Lung (tissue), 12 donors: ENCODE measurements around the gene CASQ2. TPM values are rescaled to one million over a fixed set of nuclear protein-coding genes. Genes with fewer than 3 reads are reported as not detected.

ENCODE experiments used
- ATAC-seq: fragments of 200-7000 bp; cut with Tn5 transposase; one replicate; pipeline ENCODE4 v1.9.1; 2020; ENCODE audit warnings: moderate number of reproducible peaks; ENCODE audit not compliant: insufficient read depth, low FRiP score
- DNase-seq, 3 donors: peaks; one replicate each; pipeline ENCODE4 v3.0.0-alpha.2; 2013 to 2017
- H3K27ac ChIP-seq, 2 donors: one replicate each; pipeline ENCODE4 v1.5.1; 2013; ENCODE audit warnings: mild to moderate bottlenecking in 2 of 2, moderate library complexity in 2 of 2, control low read depth in 1 of 2, inconsistent platforms in 1 of 2, low read depth in 1 of 2, low read length in 1 of 2
- H3K27me3 ChIP-seq, 3 donors: one replicate each; pipeline ENCODE4 v1.5.1; 2013; ENCODE audit warnings: low read length in 2 of 3; ENCODE audit not compliant: control insufficient read depth in 3 of 3, insufficient read depth in 3 of 3
- H3K36me3 ChIP-seq, 4 donors: one replicate each; pipeline ENCODE4 v1.5.1; 2013; ENCODE audit warnings: low read length in 4 of 4, mild to moderate bottlenecking in 1 of 4, moderate library complexity in 1 of 4; ENCODE audit not compliant: control insufficient read depth in 4 of 4, insufficient read depth in 4 of 4
- H3K4me1 ChIP-seq, 5 donors: one replicate each; pipeline ENCODE4 v1.5.1; 2013; ENCODE audit warnings: low read length in 5 of 5, mild to moderate bottlenecking in 2 of 5, moderate library complexity in 1 of 5; ENCODE audit not compliant: control insufficient read depth in 5 of 5, insufficient read depth in 5 of 5
- H3K4me3 ChIP-seq: one replicate; pipeline ENCODE4 v1.5.1; 2013; ENCODE audit warnings: mild to moderate bottlenecking, control low read depth, moderate library complexity
- H3K9ac ChIP-seq, 2 donors: one replicate each; pipeline ENCODE4 v1.5.1; 2013; ENCODE audit warnings: low read length in 2 of 2, control low read depth in 1 of 2; ENCODE audit not compliant: insufficient read depth in 1 of 2
- H3K9me3 ChIP-seq, 4 donors: one replicate each; pipeline ENCODE4 v1.5.1; 2013; ENCODE audit warnings: low read length in 3 of 4, mild to moderate bottlenecking in 1 of 4, moderate library complexity in 1 of 4; ENCODE audit not compliant: control insufficient read depth in 4 of 4, insufficient read depth in 3 of 4
- WGBS, 2 donors: extraction: QIAGEN DNeasy Blood & Tissue Kit; methylation state at CpG; one replicate each; pipeline ENCODE4 v1.1.7; 2013; 5-methylcytosine and 5-hydroxymethylcytosine counted together
- polyA plus RNA-seq, 2 donors: library from polyadenylated mRNA; stranded (reverse); fragments of 200-250 nt; gene quantifications; one replicate each; pipeline ENCODE4 v1.2.1, GENCODE V29; 2013
- total RNA-seq, 2 donors: library from RNA; depleted of rRNA in 1 of 2; stranded (reverse); fragments of >200 nt in 1 of 2; gene quantifications; one replicate each; pipeline ENCODE4 v1.2.1, GENCODE V29; 2014 to 2021
- TF ChIP-seq, protein P1 (sequence below): IDR thresholded peaks from 2 replicates; pipeline ENCODE4 v1.5.1; 2012; ENCODE audit warnings: mild to moderate bottlenecking; ENCODE audit errors: control extremely low read depth, extremely low read depth
- donor health status: control.
- donor health status: control.
- donor health status: Bipolar disorder and iron deficiency.
- donor health status: healthy.
- donor health status: DM: yes; HTN: yes; CAD: no.

CASQ2 gene
- total and polyA plus RNA-seq, 4 donors = 0.50 to 3.4 (median 1.4) TPM

DNA sequence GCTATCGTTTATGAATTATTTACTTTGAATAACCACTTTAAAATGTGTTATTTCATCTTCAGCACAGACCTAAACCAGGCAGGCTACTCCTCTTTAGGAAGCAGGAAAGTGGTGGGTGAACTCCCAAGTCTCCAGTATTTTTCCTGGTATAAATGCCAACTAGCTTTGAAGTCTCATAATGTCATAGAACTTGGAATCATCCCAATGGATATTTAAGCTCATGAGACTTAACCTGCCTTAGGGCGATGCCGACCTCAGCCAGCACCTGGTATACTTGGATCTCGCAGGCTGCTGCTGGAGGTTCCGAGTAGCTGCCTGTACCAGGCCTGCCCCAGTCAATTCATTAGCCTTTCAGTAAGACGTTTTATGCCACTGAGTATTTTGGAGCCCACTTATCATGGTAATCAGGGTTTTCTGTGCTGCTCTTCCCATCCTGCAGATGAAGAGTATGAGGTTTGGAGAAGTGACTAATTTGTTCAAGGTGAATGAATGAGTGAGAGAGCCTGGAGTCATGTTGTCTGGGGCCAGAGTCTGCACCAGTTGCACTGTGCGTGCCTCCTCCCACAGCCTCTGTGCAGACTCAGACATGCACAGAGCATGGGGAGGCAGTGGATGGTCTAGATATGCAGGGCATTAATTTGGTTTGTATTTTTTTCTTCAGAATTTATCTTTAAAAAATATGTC, 91.9 kb downstream of the CASQ2 start:
- ATAC-seq = no peak
- Histone ChIP-seq H3K4me1 (peaks cover 0 to 4% (median 0%) of the 10 kb centered on the region in 5 donors), H3K4me3 (no peak overlapping the region), H3K27ac (no peak overlapping the region), H3K9ac (no peak overlapping the region), H3K36me3 (peaks cover 0 to 7% (median 3%) of the 10 kb centered on the region in 4 donors), H3K9me3 (no peaks in the 10 kb centered on the region), H3K27me3 (no peaks in the 10 kb centered on the region)
- no peak for DNase-seq
- TF ChIP-seq, protein P1, sequence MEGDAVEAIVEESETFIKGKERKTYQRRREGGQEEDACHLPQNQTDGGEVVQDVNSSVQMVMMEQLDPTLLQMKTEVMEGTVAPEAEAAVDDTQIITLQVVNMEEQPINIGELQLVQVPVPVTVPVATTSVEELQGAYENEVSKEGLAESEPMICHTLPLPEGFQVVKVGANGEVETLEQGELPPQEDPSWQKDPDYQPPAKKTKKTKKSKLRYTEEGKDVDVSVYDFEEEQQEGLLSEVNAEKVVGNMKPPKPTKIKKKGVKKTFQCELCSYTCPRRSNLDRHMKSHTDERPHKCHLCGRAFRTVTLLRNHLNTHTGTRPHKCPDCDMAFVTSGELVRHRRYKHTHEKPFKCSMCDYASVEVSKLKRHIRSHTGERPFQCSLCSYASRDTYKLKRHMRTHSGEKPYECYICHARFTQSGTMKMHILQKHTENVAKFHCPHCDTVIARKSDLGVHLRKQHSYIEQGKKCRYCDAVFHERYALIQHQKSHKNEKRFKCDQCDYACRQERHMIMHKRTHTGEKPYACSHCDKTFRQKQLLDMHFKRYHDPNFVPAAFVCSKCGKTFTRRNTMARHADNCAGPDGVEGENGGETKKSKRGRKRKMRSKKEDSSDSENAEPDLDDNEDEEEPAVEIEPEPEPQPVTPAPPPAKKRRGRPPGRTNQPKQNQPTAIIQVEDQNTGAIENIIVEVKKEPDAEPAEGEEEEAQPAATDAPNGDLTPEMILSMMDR = no peak
- 86 to 87% methylated on average over 7 of the region's 7 CpGs for WGBS, 2 donors

DNA sequence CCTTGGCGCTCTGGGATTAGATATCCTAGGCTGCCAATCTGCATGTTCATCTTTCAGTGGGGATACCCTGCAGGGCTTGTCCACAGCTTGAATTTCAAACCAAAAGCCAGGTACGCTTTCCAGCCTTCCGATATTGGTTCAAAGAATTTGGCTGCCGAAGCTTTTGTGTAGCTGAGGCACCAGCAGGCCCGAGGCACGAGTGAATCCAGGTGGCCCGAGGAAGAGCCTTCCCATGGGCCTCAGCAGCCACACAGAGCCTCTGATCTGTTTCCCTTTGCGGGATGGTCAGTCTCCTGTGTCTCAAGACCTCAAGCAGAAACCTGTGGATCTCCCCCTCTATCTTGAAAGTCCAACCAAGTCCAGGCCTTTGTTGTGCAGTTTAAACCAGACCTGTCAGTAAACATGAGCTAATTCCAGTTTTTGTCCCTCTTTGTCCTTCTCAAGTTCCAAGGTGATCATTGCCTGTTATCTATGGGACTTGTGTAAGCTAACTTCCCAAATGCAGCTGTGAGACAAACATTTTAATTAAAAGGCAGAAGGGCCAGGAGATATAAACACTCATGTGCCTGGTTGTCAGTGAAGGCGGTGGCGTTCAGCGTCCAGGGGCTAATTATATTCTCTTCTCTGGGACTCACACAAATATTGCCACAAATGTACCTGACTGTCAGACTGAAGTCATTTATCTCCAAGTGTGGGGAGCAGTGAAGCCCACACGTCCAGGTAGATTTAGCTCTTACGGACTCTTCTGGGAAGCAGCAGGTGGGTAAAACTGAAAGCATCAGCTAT, 96.1 kb downstream of the CASQ2 start:
- Histone ChIP-seq H3K4me3 (no peak overlapping the region), H3K27me3 (no peaks in the 10 kb centered on the region), H3K4me1 (peaks cover 0 to 7% (median 2%) of the 10 kb centered on the region in 5 donors), H3K9ac (no peak overlapping the region), H3K9me3 (peaks cover 0 to 3% (median 0%) of the 10 kb centered on the region in 4 donors), H3K36me3 (peaks cover 0 to 14% (median 6%) of the 10 kb centered on the region in 4 donors), H3K27ac (no peak overlapping the region)
- WGBS, 2 donors = 96% methylated on average over 13 of the region's 13 CpGs
- TF ChIP-seq, protein P1 = no peak
- DNase-seq = no peak
- ATAC-seq = no peak

DNA sequence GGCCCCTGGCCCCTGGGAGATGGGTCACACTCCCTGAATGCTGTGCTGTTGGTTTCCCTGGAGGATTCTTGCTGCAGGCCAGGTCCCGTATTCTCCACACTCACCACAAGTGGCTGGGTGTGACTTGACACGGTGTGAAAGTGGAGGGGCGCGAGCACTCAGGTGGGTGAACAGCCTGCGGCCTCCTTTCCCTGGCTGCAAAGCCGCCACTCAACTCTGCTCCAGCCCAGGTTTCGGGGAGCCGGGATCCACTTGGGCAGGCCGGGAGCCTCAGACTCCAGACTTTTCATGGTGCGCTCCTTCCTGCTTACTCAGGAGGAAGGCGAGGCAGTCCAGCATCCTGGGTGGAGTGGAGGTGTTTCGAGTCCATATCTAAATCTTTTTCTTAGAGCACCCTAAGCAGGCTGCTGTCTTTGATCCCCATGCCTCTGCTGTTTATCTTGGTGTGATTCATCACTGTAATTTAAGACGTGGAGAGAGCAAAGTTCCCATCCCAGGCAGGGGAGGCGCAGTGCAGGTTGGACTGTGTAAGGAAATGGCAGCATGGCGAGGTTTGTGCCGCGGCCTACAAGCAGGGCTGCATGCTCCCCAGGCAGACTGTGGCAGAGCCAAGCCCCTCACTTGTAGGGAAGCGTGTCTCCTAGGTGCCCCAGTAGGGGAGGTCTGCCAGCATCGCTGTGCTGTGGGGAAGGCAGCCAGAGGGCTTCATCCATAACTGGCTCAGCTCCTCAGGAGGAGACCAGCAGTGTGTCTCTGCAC, 97.2 kb downstream of the CASQ2 start:
- DNase-seq (no peak), ATAC-seq (no peak)
- H3K9me3 ChIP-seq = peaks cover 0 to 4% (median 0%) of the 10 kb centered on the region in 4 donors
- TF ChIP-seq, protein P1 = no peak
- H3K4me1 ChIP-seq = peaks cover 0 to 7% (median 2%) of the 10 kb centered on the region in 5 donors
- H3K36me3 ChIP-seq = peaks cover 0 to 14% (median 8%) of the 10 kb centered on the region in 4 donors
- H3K9ac ChIP-seq = no peak overlapping the region
- H3K4me3 ChIP-seq = no peak overlapping the region
- H3K27me3 ChIP-seq = no peaks in the 10 kb centered on the region
- 82 to 84% methylated on average over 19 of the region's 19 CpGs for WGBS, 2 donors
- H3K27ac ChIP-seq = no peak overlapping the region
